ENCODE data around the gene C1QB. TPM values are rescaled to one million over a fixed set of nuclear protein-coding genes. Genes with fewer than 3 reads are reported as not detected.
A peak's percentile ranks its signal among the peaks of the same experiment; 100 is the strongest.
"Not testable (repeated sequence)": the region's sequence is repeated elsewhere in the genome, so short reads cannot be mapped to it uniquely, and the experiment has no call there.

The C1QB gene
- total RNA-seq, 1 donor from 2014 or later: 96.2 TPM

GRCh38 chr1:22697980-22698379, 44.9 kb downstream of the C1QB start:
- no peak for DNase-seq
- TF ChIP-seq CTCF (IDR thresholded peaks at IDR 0.05; ENCODE audit: borderline replicate concordance): no peak

GRCh38 chr1:22699681-22700520, 46.9 kb downstream of the C1QB start:
- DNase-seq: no peak
- H3K4me3 ChIP-seq: no peak overlapping the region
- no peaks in the 10 kb centered on the region for H3K4me1 ChIP-seq
- no peak overlapping the region for H3K27ac ChIP-seq (replicated peaks)
- H3K36me3 ChIP-seq: no peaks in the 10 kb centered on the region
- H3K9me3 ChIP-seq (replicated peaks): no peaks in the 10 kb centered on the region
- intact Hi-C loops (cut with micrococcal nuclease): loop anchor here (10.0 kb wide), 1 partner anchor 185 kb away; no protein-coding TSS in a partner anchor
- no peak for TF ChIP-seq CTCF (IDR thresholded peaks at IDR 0.05; ENCODE audit: borderline replicate concordance)
- peaks cover 22% of the 10 kb centered on the region for H3K27me3 ChIP-seq (ENCODE audit: low read depth)

More at GRCh38 chr1:22697980-22698379, 44.9 kb downstream of the C1QB start:
- Histone ChIP-seq H3K36me3 (no peaks in the 10 kb centered on the region), H3K9me3 (replicated peaks) (no peaks in the 10 kb centered on the region), H3K27ac (replicated peaks) (no peak overlapping the region), H3K4me3 (no peak overlapping the region), H3K4me1 (no peaks in the 10 kb centered on the region), H3K27me3 (ENCODE audit: low read depth) (peaks cover 31% of the 10 kb centered on the region)
- intact Hi-C loops (cut with micrococcal nuclease): no loop called here

- no peak for DNase-seq
- Histone ChIP-seq H3K9me3 (replicated peaks) (no peaks in the 10 kb centered on the region), H3K27ac (replicated peaks) (no peak overlapping the region), H3K27me3 (ENCODE audit: low read depth) (peaks cover 6% of the 10 kb centered on the region), H3K36me3 (no peaks in the 10 kb centered on the region), H3K4me3 (no peak overlapping the region), H3K4me1 (no peaks in the 10 kb centered on the region)
- intact Hi-C loops (cut with micrococcal nuclease): loop anchor here (10.0 kb wide), 1 partner anchor 182 kb away; no protein-coding TSS in a partner anchor
- no peak for TF ChIP-seq CTCF (IDR thresholded peaks at IDR 0.05; ENCODE audit: borderline replicate concordance)
Measured at GRCh38 chr1:22702296-22703085, 49.5 kb downstream of the C1QB start.

GRCh38 chr1:22704440-22705067, 51.5 kb downstream of the C1QB start:
- H3K27me3 ChIP-seq (ENCODE audit: low read depth): peaks cover 16% of the 10 kb centered on the region
- H3K36me3 ChIP-seq: no peaks in the 10 kb centered on the region
- DNase-seq: peak; percentile 72
- TF ChIP-seq CTCF (IDR thresholded peaks at IDR 0.05; ENCODE audit: borderline replicate concordance): peak; percentile 92
- intact Hi-C loops (cut with micrococcal nuclease): loop anchor here (10.0 kb wide), 1 partner anchor 180 kb away; no protein-coding TSS in a partner anchor
- no peak overlapping the region for H3K27ac ChIP-seq (replicated peaks)
- peaks cover under 1% of the 10 kb centered on the region for H3K4me1 ChIP-seq
- H3K9me3 ChIP-seq (replicated peaks): no peaks in the 10 kb centered on the region
- H3K4me3 ChIP-seq: no peak overlapping the region

- TF ChIP-seq CTCF (IDR thresholded peaks at IDR 0.05; ENCODE audit: borderline replicate concordance): no peak
- H3K27ac ChIP-seq (replicated peaks): no peak overlapping the region
- intact Hi-C loops (cut with micrococcal nuclease): loop anchor here (10.0 kb wide), 1 partner anchor 179 kb away; no protein-coding TSS in a partner anchor
Measured at GRCh38 chr1:22705586-22705985, 52.5 kb downstream of the C1QB start.

GRCh38 chr1:22706100-22706499, 53.1 kb downstream of the C1QB start:
- DNase-seq; H3K9me3 ChIP-seq (replicated peaks); H3K36me3 ChIP-seq; H3K4me1 ChIP-seq; H3K4me3 ChIP-seq; H3K27ac ChIP-seq (replicated peaks): not testable (repeated sequence)
- peaks cover 24% of the 10 kb centered on the region for H3K27me3 ChIP-seq (ENCODE audit: low read depth)
- intact Hi-C loops (cut with micrococcal nuclease): loop anchor here (10.0 kb wide), 1 partner anchor 179 kb away; no protein-coding TSS in a partner anchor

More at GRCh38 chr1:22705586-22705985, 52.5 kb downstream of the C1QB start:
- H3K36me3 ChIP-seq: no peaks in the 10 kb centered on the region
- H3K4me3 ChIP-seq: no peak overlapping the region
- no peaks in the 10 kb centered on the region for H3K9me3 ChIP-seq (replicated peaks)
- peaks cover 24% of the 10 kb centered on the region for H3K27me3 ChIP-seq (ENCODE audit: low read depth)
- peaks cover 8% of the 10 kb centered on the region for H3K4me1 ChIP-seq
- DNase-seq: no peak
